Measurements from ENCODE around the gene ELMOD1. TPM values are rescaled to one million over a fixed set of nuclear protein-coding genes. Genes with fewer than 3 reads are reported as not detected.

The ELMOD1 gene
- polyA plus RNA-seq, 10 donors: 2.4 to 6.4 (median 3.8) TPM

DNA sequence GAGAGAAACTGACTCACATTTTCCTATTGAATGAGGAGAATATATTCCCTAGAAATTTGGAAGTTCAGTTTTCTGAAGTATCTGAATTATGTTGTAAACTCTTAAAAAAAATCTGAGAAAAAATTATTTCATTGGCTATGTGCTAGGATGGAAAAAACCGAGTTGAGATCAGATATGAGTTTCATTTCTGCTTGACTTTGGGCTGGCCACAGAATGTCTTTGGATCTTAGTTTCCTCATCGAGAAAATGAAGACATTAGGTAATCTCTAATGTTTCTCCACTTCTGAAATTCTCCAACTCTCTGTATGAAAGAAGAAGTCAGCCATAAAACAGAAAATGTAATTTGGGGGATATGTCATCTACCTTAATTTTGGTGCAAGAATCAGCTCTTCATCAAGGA is 92.1 kb downstream of the ELMOD1 start:
- DNase-seq: no peak

DNA sequence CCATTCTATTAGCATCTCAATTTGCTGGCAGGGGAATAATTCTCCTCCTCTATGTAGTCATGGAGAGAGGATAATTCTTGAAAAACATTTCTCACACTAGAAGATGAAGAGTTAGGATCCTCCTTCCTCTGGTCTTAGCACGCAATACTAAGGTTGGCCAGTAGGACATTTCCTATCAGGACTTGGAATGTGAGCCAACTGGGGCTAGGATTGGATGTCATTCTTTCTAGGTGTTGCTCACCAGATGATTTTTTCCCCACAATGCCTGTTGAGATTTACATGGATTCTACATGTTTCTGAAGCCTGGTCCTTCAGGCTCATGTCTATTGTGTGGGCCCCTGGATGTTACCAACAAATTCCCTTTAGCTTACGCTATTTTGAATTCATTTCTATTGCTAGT is 92.9 kb downstream of the ELMOD1 start:
- DNase-seq: no peak

DNA sequence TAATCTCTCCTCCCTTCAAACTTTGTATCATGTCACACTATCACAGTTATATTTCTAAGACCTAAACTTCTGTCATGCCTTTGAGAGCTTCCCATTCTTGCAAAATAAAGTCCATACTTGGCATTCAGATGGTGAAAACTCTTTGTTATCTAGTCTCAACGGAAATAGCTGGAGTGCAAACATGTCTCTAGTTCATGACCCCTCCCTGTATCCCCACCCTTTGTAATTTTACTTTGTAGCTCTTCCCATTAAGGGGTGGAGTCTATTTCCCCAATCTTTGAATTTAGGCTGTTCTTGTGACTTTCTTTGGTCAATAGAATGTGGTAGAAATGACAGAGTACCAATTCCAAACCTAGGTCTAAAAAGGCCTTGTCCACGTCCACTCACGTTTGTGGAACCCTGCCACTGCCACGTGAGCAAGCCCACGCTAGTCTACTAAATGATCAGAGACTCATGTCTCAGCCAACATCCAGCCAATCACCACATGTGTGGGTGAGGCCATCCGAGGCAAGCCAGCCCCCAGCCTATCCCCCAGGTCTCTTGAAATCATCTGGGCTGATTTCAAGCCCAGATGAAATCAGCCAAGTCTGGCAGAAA is 97.5 kb downstream of the ELMOD1 start:
- no peak for DNase-seq

DNA sequence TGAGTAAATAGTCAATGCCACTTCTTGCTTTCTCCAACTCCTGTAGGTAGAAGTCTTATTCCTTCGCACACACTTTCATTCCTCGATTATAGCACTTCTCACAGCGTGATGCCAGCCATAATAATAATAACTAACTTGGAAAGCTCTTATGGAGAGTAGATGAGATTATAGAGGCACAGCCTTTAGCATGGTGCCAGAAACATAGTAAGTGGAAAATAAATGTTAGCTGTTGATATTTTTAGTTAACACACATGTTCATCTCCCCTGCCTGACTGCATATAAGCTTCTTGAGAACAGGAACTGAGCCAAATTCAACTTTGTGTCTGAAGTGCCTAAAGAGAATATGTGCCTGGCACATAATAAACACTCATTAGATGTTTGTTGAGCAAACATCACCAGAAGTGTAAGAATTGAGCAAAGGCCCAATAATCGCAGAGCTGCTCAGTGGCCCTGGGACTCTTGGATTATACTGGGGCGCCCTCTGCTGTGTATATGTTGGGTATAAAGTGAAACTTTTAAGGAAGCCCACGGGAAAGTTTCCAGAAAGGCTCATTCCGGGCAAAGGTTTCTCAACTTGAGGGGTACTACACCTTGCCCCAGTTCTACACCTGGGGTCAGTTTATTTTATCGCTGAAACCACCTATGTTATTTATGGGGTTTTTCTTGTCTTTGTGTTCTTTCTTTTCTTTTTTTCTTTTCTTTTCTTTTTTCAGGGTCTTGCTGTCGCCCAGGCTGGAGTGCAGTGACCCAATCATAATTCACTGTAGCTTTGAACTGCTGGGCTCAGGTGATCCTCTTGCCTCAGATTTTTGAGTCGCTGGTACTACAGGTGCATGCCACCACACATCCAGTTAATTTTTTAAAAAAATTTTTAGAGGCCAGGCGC is 98.6 kb downstream of the ELMOD1 start:
- peak; percentile 73 to 87 (median 79) for DNase-seq

DNA sequence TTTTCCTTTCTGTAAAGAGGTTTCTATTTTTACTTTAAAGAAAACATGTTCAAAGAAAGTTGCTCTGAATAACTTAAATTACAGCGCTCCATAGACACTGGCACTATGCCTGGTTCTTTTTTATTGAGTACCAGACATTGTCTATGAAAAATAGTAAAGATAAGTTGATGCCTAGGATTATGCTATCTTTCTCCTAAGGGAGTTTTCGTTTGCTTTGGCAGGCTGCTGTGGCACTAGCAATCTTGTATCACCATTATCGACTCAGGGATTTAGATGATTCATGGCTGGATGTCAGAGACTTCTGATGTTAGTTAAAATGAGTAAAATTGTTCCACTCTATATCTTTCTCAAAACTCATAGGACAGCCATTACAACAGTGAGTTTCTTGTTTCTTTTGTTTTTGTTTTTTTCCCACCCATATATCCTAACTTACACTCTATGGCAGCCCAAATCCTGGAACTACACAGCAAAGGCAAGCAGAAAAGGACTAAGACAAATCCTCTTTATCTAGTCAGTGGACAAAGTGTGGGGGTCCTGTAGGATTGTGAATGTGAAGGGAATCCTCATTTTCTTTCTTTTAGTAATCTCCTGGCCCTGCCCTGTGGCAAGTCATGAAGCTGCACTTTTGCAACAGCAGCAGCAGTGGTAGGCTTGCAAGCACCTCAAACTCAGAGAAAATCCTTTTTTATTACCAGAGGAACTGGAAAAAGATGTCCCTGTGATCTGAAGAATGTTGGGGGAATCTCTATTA is 100.2 kb downstream of the ELMOD1 start:
- DNase-seq: peak in 1 of 3 donors; percentile 62

DNA sequence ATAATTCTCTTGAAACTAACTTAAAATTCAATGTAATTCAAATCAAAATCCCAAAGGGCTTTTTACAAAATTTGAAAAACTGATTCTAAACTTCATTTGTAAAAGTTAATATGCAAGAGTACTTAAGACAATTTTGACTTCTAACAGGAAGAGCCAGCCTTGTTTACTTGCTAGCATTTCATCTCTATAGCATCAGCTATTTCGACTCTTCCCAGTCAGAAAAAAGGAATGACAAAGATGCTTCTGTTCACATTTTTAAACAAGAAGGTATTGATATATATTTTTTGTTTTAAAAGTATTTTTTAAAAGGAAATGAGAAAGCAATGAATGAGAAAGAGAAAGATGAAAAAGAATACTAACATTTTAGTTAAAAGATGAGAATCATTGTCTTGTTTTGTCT is 104.5 kb downstream of the ELMOD1 start:
- DNase-seq: no peak

DNA sequence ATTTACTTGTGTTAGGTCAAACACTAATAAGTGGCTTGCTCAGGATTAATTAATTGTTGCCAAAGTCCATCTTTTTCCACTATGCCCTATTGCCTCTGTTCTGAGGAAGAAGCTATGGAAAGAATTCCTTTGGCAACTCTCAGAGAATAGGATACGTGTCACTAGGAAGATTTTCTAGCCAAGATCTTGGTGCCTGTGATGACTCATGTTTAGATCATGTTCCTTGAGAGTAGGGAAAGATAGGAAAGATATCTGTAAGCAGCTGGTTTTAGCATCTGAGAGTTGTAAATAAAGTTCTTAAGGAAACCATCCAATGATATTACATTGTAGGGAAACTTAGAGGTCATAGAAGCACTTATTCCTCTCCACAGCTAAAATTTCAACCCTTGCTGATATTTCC is 105.2 kb downstream of the ELMOD1 start:
- peak in 2 of 3 donors; percentile 50 to 89 for DNase-seq

DNA sequence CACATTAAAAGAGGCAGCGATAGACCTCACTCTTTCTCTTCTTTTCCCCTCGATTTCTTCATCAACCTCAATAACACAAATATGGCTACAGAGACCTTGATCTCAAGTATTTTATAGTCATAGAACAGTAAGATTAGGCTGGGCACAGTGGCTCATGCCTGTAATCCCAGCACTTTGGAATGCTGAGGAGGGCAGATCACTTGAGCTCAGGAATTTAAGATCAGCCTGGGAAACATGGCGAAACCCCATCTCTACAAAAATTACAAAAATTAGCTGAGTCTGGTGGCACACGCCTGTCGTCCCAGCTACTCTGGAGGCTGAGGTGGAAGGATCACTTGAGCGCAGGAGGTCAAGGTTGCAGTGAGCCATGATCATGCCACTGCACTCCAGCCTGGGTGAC is 106.3 kb downstream of the ELMOD1 start:
- no peak for DNase-seq

DNA sequence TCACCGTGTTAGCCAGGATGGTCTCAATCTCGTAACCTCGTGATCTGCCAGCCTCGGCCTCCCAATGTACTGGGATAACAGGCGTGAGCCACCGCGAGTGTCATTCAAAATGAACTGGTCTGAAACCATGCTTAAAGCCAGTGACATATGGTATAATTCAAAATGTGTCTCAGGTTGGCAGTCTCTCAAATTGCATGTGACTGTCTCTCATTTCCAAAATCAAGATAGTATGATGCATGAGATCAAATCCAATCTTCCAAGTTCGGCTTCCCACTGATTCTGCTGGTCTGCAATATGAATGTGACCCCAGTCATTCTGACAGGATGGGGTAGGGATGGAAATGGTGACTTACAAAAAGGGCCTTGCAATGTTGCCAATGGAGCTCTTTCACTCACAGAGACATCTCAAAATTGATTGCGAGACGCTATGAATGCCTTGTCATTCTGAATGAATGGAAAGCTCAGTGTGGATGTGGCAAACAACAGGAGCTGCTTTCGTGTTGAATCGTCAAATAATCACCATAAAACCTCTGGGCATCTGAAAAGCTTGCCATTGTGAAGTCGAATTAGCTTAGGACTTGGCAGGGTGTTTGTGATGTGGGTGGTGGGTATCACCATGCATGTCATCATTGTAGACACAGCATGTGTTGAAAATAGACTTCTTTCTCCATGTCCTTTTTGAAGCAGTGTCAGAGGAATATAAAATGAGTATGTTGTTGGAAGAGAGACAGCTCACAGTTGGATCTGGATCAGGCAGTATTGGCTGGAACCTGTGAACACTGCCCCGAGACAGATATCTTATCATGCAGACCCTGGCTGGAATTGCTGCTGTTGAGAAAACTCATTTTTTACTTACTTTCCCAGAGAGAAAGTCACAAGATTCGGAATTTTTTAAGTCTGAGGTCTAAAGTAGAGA is 108.7 kb downstream of the ELMOD1 start:
- DNase-seq: peak in 1 of 3 donors; percentile 58

DNA sequence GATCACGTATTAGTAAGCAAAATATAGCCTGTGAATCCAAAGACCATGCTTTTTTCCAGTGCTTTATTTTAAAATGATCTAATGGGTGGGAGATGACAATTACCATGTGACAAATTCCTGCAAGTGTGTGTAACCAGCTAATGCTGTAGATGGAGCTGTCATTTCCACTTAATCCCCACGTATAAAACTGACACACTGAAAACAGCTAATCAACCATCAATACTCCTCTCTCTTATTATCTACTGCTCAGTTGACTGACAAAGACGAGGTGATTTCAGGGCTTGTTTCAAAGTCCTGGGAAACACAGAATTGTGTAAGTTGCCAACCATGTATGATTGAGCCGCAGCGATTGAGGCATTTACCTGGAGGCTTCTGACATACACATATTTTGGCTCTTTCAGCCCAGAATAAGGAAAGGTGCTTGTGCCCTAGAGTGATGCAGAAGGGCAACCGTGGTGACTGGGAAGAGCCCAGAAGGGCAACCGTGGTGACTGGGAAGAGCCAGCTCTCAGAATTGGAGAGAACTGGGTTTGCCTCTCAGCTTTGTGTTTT is 111.2 kb downstream of the ELMOD1 start:
- DNase-seq: no peak

DNA sequence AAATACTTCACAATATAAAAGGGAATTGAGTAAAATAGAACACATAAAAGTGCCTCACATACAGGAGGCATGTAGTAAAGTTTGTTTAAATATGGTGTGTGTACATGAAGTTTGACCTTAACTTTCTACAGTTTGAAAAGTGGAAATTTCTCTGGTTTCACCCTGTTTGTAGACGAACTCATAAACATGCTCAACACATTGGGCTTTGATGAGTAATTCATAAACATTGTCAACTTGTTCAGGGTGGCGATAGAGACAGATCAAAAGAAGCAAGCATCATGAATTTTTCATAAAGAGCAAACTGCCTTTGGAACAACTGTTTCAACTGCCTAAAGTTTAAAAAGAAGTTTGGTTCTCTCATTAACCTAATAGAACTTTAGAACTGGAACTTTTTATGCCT is 111.8 kb downstream of the ELMOD1 start:
- no peak for DNase-seq

DNA sequence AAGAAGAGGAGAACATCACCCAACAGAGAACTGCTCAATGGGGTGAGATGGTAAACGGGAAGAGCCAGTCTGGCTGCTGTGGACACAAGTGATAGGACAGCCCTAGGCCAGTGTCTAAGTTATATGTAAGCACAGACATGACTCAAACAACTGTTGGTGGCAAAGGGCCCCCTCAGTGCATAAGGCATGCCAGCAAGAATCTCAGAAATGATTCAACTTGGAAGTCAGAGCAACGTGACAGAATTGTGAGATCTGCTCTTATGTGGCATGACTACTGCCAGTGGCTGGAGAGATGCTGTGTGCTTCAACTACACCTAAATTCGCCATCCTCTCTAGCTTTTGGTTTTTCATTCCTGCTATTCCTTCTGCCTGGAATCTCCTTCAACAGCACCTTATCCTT is 113.5 kb downstream of the ELMOD1 start:
- DNase-seq: no peak

DNA sequence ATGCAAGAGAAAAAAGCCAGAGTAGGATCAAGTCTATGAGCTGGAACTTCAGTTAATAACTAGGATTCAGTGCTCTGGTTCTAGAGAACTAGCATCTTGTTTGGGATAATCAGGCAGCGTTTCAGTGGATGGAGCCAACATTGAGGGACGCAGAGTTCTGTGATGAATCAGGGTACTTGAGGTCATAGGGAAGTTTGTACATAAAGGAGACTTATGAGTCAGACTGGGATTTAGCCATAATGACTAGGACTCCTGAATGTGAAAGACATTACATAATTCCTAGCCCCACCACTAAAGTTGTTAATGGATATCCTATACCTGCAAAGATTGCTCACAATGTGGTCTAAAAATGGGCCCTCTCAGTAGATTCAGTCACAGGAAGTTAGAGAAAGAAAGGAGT is 114.1 kb downstream of the ELMOD1 start:
- no peak for DNase-seq

DNA sequence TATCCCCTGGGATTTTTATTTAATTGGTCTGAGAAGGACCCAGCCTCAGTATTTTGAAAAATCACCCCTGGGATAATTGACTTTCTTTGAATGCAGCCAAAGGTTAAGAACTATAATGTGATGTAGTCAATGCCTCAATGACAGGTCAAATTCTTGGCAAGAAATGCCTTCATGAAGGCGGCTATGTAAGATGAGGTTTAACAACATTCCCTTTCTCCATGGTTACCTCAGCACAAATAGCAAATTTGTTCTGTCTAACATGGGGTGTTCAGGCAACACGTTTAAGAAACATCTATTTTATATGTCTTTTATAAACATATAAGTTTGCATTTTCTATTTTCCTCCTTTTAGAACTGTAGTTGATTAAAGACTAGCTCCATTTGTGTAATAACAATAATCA is 115.6 kb downstream of the ELMOD1 start:
- DNase-seq: peak in 1 of 3 donors; percentile 40

DNA sequence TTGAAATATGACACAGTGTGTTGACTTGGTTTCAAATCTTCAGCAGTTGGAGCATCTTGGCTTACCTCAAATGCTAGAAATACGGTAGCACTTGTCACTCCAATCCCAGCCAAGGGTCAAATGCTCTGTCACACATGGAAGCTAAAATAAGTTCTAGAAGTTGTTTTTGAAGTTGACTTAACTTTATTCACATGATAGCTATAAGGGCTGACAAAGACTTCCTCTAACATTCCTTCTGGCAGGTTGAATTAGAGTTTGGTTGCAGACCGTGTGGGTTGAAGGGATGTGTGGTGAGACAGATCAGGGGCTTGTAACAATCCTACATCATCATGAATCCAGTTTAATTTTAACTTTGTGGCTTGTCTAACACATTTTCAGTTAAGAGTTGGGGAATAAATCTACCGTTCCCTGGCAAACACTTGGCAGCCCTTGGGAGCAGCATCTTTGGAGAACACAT is 116.3 kb downstream of the ELMOD1 start:
- no peak for DNase-seq

DNA sequence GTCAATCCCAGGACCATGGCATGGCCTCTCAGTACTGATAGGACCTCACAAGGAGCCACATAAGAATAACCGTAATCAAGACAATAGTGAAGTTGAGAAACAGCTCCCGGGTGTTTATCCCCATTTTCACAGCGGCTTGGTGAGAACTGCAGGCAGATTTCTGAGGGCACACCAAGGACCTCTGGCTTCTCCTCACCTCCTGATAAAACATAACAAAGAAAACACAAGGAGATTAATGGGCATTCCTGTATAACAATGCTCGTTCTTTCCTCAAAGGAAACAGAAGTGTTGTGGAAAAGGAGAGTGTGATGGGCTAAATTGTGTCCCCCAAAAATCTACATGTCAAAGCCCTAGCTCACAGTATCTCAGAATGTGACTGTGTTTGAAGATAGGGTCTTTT is 116.9 kb downstream of the ELMOD1 start:
- DNase-seq: no peak

DNA sequence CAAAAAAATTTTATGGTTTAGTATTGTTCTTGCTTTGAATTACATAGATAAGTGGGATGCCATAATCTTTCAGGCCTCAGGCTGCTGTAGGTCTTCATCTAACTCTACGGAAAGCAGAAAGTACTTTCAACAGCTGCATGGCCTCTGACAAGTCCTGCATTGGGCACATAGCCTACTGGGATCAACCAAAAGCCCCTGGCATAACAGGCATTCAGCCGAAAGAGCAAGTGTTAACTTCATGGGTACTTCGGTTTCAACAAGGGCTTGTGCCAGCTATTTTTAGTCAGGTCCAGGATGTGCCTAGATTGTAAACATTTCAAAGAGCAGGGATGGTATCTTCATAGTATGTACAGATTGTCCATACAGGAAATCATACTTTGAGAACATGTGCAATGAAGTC is 117.8 kb downstream of the ELMOD1 start:
- DNase-seq: no peak

DNA sequence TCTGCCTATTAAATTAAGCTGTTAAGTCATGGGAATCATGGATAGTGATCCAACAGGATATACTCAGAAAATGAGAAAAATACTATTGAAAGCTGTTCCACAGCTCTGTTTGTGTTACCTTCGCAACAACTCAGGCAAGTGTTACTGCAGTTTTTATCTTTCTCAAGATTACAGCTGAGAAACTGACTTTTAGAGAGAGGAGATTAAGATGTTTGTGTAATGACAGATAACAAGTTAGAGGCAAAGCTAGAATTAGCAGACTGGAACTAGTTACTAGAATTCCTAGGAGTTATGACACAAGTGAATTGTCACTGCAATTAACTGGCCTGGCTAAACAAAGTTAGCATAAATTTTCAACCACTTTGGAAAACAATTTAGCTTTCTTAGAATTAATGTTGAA is 119.4 kb downstream of the ELMOD1 start:
- no peak for DNase-seq

DNA sequence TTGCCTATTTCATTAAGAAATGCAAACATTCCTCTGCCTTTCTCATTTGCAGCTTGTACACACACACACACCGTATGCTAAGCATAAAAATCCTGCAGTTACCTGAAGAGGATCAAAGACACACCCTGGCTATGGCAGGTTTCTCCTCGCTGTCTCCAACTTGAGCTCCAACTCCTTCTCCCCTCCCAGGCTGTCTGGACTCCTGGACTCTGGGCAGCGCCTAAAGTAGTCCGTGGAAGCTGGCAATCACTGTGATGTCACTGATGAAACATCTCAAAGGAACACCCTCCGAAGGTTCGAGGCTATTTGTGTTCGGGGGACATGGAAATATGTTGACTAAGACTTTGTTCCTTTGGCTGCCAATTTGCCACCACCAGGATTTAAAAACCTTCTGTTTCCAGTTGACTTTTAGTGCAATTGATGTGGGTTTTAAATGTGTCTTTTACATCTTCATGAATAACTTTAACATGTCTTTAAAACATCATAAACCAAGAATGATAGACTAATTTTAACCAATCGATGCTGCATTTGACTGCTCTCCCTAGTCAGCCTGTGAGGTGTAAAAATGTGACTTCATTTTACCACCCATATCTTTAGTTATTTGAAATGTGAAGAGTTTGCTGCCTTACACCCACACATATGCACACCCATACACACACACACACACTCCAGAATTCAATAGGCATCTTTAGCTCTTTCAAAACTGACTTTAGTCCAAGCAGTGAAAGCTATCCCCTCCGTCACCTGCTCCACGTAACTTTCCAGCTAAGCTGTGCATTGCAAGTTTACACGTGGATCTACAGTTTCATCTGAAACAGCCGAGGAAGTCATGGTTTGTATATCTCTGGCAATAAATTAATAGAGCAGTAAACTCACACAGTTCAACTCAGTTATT is 121.2 kb downstream of the ELMOD1 start, which contains the start of gene SLN:
TSS of gene SLN (minus strand) at position 196 of the 895 bp plus-strand sequence.
- peak in 1 of 3 donors; percentile 50 for DNase-seq

DNA sequence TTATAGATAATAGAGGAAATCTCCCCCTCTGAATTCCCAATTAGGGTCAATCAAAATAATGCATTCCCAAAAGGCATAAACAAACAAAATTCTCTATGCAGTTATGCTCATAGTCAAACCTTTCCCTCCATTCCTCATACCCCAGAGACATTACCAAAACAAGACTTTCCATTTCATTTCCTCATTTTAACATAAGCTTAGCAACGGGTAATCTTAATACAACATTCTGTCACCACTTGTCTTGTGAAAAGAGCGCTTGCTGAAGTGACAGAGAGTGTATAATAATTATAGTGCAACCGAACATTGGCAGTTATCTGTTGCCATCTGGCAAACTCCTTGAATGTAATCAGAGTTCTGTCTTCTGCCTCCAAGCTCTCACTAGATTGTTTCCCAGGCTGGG is 122.1 kb downstream of the ELMOD1 start:
- DNase-seq: peak in 1 of 3 donors; percentile 70

All from muscle of back (tissue), 11 donors.